Astrocyte of the spinal cord (primary cell): ENCODE results near the gene PIEZO2.

Experiments
- DNase-seq: peaks from one replicate; pipeline ENCODE4 v3.0.0; 2011; ENCODE audit warnings: low read depth, low spot score
- H3K4me3 ChIP-seq: 2 replicates; pipeline ENCODE4 v1.5.1; 2011; ENCODE audit warnings: low read depth, mild to moderate bottlenecking, low read length, moderate library complexity
- CTCF ChIP-seq: IDR thresholded peaks from 2 replicates; pipeline ENCODE4 v1.5.1; 2012; ENCODE audit warnings: low read depth, mild to moderate bottlenecking, low read length, inconsistent platforms
- in situ Hi-C: cut with HindIII; loops from 2 replicates; pipeline ENCODE4 v1.10.0; 2017; ENCODE audit warnings: low sequenced_read_pairs

PIEZO2 gene

GRCh38 chr18:10690366-10690765 is 459.0 kb downstream of the PIEZO2 start:
- H3K4me3 ChIP-seq: no peak overlapping the region
- in situ Hi-C loops: no loop called here
- DNase-seq: no peak
- TF ChIP-seq CTCF: no peak

- no peak overlapping the region for H3K4me3 ChIP-seq
- in situ Hi-C loops: no loop called here
- TF ChIP-seq CTCF: no peak
- DNase-seq: no peak
Measured at GRCh38 chr18:10690035-10690329, 459.4 kb downstream of the PIEZO2 start.

GRCh38 chr18:10689236-10690034 is 459.9 kb downstream of the PIEZO2 start:
- H3K4me3 ChIP-seq: no peak overlapping the region
- DNase-seq: peak; percentile 18
- in situ Hi-C loops: no loop called here
- no peak for TF ChIP-seq CTCF

- TF ChIP-seq CTCF: no peak
- in situ Hi-C loops: no loop called here
- no peak overlapping the region for H3K4me3 ChIP-seq
- DNase-seq: no peak
Measured at GRCh38 chr18:10688766-10689165, 460.6 kb downstream of the PIEZO2 start.

GRCh38 chr18:10687161-10687925 is 462.0 kb downstream of the PIEZO2 start:
- no peak overlapping the region for H3K4me3 ChIP-seq
- no peak for TF ChIP-seq CTCF
- in situ Hi-C loops: no loop called here
- DNase-seq: no peak

- in situ Hi-C loops: no loop called here
- DNase-seq: no peak
- H3K4me3 ChIP-seq: no peak overlapping the region
- TF ChIP-seq CTCF: no peak
Measured at GRCh38 chr18:10686308-10686707, 463.1 kb downstream of the PIEZO2 start.
